GM18951 (cell line): ENCODE results near the gene MTX3.

ENCODE experiments used
- POLR2A ChIP-seq: IDR thresholded peaks from 4 replicates; pipeline ENCODE4 v1.6.1; 2011; ENCODE audit warnings: mild to moderate bottlenecking; ENCODE audit not compliant: insufficient read length, insufficient read depth; ENCODE audit errors: extremely low read depth
- in situ Hi-C: fragments of 300-500 bp; cut with MboI; formaldehyde crosslinking; loops from one replicate; pipeline ENCODE4 v1.12.0; 2022; ENCODE audit warnings: low sequenced_read_pairs, mixed read lengths, inconsistent platforms; ENCODE audit not compliant: unreplicated experiment

The MTX3 gene

DNA sequence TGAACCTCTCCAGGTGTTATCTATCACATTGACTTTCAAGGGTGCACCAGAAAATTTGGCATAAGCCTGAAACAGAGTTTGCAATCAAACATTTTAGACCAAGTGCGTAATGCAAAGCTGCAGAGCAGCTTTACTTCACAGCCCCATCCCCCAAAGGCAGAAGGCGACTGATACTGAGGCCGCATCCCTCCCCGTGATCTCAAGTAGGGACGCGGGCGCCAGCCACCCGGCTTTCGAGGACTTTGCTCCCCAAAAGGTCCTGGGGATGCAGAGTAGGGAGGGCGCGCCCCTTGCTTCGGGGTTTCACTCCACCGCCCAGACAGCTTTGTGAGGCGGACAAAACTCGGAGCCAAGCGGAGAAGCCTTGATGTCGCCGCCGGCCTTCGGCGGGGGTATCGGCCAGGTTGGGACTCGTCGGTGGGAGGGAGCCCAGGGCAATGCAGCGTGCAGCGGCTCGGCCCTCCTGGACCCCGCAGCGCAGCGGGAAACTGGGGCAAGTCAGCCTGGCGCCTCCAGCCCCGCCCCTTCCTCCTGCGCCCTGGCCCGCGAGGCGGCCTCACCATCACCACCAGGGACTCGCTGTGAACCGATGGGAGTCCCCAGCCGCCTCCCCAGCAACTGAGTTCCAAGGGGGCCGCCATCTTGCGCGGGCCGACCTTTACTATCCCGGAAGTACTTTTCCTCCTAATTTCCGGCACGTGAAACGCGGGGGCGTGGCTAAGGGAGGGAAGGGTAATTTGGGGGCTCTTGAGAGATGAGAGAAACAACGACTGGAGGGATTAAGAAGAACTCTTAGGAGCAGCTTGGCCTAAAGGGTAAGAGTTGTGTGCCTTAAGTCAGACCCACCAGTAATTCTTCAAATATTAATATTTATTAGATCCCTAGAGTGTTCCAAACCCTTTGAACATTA is at the start of gene MTX3:
Gene MTX3, minus strand, starts transcription at position 665 of the 910 bp plus-strand sequence. Its CDS starts 24 bp downstream, at position 641.
- in situ Hi-C loops = no loop called here
- peak; percentile 65 for TF ChIP-seq POLR2A

DNA sequence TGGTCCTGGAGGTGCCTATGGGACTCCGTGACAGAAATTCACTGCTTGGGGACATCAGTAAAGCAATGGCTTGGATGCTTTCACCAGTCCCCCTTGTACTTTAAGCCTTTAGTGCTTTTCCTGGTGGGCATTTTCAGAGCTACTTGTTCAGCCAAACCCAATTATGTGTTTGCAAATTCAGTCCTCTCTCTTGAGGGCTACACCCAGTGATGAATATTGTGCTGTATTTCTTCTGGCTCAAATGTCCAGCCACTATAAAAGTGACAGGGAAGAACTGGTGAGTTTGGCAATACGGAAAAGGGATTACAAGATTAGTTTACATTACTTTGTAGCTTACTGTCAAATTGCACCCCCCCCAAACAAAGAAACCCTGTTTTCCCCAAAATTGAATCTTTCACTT is 48.6 kb upstream of the MTX3 start:
- no peak for TF ChIP-seq POLR2A
- in situ Hi-C loops = no loop called here

- TF ChIP-seq POLR2A = no peak
- in situ Hi-C loops = no loop called here
Observed at GRCh38 chr5:80037366-80037765, 46.3 kb upstream of the MTX3 start.

DNA sequence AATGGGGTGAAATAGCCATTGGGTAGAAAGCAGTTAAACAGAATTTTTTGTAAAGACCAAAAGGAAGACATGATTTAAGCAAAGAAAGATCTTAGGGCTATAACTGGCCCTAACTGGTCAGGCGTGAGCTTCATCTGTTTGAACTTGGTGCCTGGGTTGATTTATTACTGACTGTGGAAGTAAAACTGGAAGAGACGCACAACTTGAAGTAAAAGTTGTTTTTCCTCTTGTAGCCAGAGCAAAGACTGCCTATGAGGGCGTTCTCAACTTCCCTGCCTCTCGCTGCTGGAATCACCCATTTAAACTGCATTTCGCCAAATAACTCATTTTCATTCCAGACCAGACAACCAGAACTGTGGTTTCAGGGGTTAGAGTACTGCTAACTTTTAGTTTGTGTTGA is 45.6 kb upstream of the MTX3 start:
- in situ Hi-C loops = no loop called here
- no peak for TF ChIP-seq POLR2A

DNA sequence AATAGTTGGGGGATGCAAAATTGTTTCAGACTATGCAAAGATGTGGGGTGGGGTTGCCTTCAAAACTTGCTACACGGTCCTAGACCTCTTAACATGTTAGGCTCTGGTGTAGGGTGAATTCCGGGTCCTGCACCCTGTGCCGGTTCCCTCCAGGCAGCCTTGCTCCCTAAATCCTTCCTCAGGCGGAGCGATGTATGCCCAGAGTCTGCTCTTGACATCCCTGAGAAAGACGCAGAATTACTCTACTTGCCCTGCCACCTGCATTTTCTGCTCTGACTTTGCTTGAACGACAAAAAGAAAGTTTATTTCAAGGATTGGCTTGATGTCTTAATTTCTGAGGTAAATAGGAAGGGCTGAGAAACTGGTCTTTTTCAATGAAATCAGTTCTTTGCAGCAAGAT is 44.8 kb upstream of the MTX3 start:
- TF ChIP-seq POLR2A = no peak
- in situ Hi-C loops = no loop called here

GRCh38 chr5:80034962-80035821 is 44.1 kb upstream of the MTX3 start, which contains the start of gene THBS4:
Gene THBS4, plus strand, starts transcription at chr5:80035348. Its CDS starts 190 bp downstream, at chr5:80035538.
- TF ChIP-seq POLR2A = no peak
- in situ Hi-C loops = no loop called here

DNA sequence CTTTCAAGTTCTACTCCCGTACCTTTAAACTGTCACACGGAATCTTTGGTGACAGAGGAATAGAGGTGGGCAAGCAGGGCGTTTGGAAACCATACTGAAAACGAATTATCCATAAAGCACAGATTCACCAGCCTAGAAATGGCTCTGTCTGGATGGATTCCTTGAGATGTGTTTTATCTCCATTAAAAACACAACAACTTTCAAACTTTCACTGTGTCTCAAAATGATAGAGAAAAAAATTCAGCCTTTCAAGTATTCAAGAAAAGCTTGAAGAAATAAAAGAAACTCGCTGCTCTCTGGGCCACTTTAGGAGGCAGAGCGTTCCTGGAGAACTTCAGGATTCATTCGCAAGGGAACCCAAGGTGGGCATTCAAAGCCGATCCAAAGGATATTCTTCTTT is 43.5 kb upstream of the MTX3 start:
- no peak for TF ChIP-seq POLR2A
- in situ Hi-C loops = no loop called here

DNA sequence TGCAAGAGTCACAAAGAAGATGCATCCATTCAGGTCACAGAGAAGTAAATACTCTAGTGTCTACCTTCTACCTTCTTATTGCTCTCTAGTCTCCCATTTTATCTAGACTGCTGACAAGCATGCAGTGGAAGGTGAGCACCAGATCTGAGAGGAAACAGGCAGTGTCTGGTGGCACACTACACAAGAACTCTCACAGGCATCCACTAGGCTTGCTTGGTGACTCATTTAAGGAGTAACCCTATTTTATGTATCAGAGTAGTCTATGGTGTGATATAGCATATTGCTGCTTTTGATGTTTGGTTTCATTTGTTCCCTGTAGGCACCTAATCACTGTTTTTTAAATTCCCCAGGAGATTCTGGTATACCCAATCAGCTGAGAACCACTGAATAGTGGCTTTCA is 42.5 kb upstream of the MTX3 start:
- no peak for TF ChIP-seq POLR2A
- in situ Hi-C loops = no loop called here

- in situ Hi-C loops = no loop called here
- TF ChIP-seq POLR2A = no peak
Observed at GRCh38 chr5:80031109-80031508, 40.0 kb upstream of the MTX3 start.

DNA sequence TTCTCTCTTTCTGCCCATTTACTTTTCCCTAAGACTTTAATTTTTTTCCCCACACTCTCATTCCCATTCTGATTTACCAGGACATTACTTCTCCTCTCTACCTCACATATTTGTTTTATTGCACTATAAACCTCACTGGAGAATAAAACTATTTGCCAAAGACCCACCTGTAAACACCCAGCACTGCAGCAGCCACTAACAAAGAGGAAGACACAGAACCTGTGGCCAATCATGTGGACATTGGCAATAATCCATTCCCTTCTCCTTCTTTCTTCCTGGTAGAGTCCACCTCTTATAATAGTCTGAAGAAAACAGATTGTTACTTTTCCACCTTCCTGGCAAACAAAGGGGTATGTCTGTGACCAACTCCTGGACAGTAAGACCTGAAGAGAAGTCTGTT is 35.8 kb upstream of the MTX3 start:
- TF ChIP-seq POLR2A = no peak
- in situ Hi-C loops = no loop called here

DNA sequence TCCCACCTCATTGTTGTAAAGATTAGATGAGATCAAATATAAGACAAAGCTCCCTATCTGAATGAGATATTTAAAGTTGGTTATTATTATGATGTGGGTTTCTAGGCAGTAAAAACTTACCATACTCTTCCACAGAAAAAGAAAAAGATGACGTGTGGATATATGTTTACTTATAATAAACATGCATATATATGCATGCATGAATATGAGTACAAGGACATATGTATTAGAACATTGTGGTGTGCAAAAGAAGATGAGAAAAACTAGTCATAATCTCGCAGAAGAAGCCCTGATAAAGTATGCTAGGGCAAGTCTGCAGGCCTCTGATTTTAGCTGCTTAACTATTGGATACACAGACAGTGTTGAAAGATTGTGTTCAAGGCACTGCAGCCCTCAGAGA is 34.0 kb upstream of the MTX3 start:
- TF ChIP-seq POLR2A = no peak
- in situ Hi-C loops = no loop called here

DNA sequence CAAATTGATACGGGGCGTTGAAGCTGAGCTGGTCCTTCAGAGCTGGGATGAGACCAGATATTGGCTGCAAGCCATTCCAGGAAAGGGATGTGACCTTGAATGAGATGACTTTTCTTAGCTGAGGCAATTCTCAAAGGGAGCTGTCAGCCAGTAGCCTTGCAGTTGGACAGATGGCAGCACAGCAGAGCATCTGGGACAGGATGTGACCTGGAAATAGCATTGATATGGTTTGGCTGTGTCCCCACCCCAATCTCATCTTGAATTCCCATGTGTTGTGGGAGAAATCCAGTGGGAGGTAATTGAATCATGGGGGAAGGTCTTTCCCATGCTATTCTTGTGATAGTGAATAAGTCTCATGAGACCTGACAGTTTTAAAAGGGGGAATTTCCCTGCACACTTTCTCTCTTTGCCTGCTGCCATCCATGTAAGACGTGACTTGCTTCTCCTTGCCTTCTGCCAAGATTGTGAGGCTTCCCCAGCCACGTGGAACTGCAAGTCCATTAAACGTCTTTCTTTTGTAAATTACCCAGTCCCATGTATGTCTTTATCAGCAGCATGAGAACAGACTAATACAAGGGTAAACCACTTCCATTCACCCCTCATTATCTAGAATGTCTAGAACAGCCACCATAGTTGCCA is 19.8 kb upstream of the MTX3 start:
- in situ Hi-C loops = no loop called here
- no peak for TF ChIP-seq POLR2A
